Measurements from ENCODE around the gene PPIA. TPM values are rescaled to one million over a fixed set of nuclear protein-coding genes. Genes with fewer than 3 reads are reported as not detected.

The PPIA gene
- total RNA-seq, 1 donor from 2014 or later, result 1,323 TPM

DNA sequence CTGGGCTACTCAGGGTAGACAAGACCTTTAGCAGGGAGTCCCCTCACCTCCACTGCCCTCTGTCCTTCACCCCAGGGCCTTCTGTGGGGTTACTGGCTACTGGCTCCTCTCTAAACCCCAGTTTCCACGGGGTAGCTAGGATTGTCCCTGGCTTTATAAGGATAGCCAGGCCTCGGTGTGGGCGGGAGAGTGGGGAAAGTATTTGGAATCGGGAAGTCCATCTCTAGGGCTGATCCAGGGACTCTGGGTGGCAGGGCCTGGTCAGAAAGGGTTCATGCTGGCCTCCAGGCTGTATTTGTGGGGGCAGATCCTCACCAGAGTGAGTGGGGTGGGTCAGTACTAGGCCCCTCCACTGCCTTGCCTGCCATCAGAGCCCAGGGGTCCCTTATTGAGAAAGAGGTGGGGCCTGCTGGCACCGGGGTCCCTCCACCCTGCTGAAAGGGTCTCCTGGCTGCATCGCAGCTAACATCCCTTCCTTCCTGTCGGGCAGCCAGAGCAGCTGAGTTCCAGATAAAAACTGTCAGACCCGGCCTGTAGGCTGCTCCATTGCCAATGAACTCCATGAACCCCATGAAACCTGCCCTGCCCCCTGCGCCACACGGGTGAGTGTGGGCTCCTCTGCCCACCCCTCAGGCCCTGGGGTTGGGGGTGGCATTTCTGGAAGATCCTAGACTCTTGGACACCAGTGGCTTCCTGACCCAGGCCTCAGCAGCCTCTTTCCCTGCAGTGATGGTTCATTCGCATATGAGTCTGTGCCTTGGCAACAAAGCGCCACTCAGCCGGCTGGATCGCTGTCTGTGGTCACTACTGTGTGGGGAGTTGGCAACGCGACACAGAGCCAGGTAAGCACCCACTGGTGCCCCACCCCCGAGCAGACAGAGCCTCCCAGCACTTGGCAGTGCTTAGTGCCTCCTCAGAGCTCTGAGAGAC, 40.5 kb upstream of the PPIA start:
- Mint-ChIP-seq H3K9me3 (ENCODE audit: low read depth) (no peaks in the 10 kb centered on the region), H3K36me3 (ENCODE audit: insufficient read depth) (peaks cover 7% of the 10 kb centered on the region), H3K27me3 (no peaks in the 10 kb centered on the region), H3K4me1 (ENCODE audit: low read depth) (peaks cover 5% of the 10 kb centered on the region), H3K27ac (no peak overlapping the region), H3K4me3 (ENCODE audit: low read depth) (no peak overlapping the region)
- TF ChIP-seq, protein P1, sequence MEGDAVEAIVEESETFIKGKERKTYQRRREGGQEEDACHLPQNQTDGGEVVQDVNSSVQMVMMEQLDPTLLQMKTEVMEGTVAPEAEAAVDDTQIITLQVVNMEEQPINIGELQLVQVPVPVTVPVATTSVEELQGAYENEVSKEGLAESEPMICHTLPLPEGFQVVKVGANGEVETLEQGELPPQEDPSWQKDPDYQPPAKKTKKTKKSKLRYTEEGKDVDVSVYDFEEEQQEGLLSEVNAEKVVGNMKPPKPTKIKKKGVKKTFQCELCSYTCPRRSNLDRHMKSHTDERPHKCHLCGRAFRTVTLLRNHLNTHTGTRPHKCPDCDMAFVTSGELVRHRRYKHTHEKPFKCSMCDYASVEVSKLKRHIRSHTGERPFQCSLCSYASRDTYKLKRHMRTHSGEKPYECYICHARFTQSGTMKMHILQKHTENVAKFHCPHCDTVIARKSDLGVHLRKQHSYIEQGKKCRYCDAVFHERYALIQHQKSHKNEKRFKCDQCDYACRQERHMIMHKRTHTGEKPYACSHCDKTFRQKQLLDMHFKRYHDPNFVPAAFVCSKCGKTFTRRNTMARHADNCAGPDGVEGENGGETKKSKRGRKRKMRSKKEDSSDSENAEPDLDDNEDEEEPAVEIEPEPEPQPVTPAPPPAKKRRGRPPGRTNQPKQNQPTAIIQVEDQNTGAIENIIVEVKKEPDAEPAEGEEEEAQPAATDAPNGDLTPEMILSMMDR (IDR thresholded peaks at IDR 0.05; ENCODE audit: unreplicated experiment), result no peak
- DNase-seq (ENCODE audit: low spot score, unreplicated experiment), result no peak

DNA sequence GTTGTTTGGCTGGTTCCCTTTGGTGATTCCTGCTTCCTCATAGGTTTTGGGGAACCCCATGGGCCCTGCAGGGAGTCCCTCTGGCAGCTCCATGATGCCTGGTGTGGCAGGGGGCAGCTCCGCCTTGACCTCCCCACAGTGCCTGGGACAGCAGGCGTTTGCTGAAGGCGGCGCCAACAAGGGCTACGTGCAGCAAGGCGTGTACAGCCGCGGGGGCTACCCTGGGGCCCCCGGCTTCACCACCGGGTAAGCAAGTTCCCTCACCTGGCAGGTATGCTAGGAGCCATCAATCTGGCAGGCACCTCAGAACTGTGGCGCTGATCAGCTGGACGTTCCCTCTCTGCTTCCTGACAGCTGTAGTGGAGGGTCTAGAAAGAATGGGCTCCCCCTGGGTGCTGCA, 39.6 kb upstream of the PPIA start:
- Mint-ChIP-seq H3K27me3 (no peaks in the 10 kb centered on the region), H3K36me3 (ENCODE audit: insufficient read depth) (peaks cover 8% of the 10 kb centered on the region), H3K9me3 (ENCODE audit: low read depth) (no peaks in the 10 kb centered on the region), H3K4me1 (ENCODE audit: low read depth) (peaks cover 2% of the 10 kb centered on the region), H3K4me3 (ENCODE audit: low read depth) (no peak overlapping the region), H3K27ac (no peak overlapping the region)
- TF ChIP-seq, protein P1 (IDR thresholded peaks at IDR 0.05; ENCODE audit: unreplicated experiment), result no peak
- no peak for DNase-seq (ENCODE audit: low spot score, unreplicated experiment)

DNA sequence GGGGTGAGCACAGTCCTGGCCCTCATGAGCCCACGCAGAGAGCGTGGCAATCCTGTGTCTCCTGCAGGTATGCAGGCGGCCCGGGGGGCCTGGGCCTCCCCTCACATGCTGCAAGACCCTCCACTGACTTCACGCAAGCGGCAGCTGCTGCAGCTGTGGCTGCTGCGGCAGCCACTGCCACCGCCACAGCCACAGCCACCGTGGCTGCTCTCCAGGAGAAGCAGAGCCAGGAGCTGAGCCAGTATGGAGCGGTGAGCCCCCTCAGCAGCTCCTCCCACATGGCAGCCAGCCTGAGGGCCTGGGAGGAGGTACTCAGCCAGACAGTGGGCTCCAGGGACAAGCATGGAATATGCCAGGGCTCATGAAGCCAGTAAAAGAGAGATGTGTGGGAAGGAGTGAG, 39.2 kb upstream of the PPIA start:
- Mint-ChIP-seq H3K4me3 (ENCODE audit: low read depth) (no peak overlapping the region), H3K9me3 (ENCODE audit: low read depth) (no peaks in the 10 kb centered on the region), H3K27me3 (no peaks in the 10 kb centered on the region), H3K36me3 (ENCODE audit: insufficient read depth) (peaks cover 10% of the 10 kb centered on the region), H3K27ac (no peak overlapping the region), H3K4me1 (ENCODE audit: low read depth) (peaks cover 2% of the 10 kb centered on the region)
- TF ChIP-seq, protein P1 (IDR thresholded peaks at IDR 0.05; ENCODE audit: unreplicated experiment), result no peak
- DNase-seq (ENCODE audit: low spot score, unreplicated experiment), result no peak

DNA sequence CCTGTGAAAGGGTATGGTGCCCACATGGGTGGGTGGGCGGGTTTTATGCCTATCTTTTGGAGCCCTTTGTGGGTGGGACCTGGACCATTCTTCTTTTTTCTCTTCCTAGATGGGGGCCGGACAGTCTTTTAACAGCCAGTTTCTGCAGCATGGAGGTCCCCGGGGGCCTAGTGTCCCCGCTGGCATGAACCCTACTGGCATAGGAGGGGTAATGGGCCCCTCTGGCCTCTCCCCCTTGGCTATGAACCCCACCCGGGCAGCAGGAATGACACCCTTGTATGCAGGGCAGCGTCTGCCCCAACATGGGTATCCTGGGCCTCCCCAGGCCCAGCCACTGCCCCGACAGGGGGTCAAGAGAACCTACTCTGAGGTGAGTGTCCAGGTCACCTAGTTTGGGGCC, 38.7 kb upstream of the PPIA start:
- Mint-ChIP-seq H3K4me3 (ENCODE audit: low read depth) (no peak overlapping the region), H3K27ac (no peak overlapping the region), H3K36me3 (ENCODE audit: insufficient read depth) (peaks cover 10% of the 10 kb centered on the region), H3K4me1 (ENCODE audit: low read depth) (no peaks in the 10 kb centered on the region), H3K9me3 (ENCODE audit: low read depth) (no peaks in the 10 kb centered on the region), H3K27me3 (no peaks in the 10 kb centered on the region)
- no peak for DNase-seq (ENCODE audit: low spot score, unreplicated experiment)
- TF ChIP-seq, protein P1 (IDR thresholded peaks at IDR 0.05; ENCODE audit: unreplicated experiment), result no peak

DNA sequence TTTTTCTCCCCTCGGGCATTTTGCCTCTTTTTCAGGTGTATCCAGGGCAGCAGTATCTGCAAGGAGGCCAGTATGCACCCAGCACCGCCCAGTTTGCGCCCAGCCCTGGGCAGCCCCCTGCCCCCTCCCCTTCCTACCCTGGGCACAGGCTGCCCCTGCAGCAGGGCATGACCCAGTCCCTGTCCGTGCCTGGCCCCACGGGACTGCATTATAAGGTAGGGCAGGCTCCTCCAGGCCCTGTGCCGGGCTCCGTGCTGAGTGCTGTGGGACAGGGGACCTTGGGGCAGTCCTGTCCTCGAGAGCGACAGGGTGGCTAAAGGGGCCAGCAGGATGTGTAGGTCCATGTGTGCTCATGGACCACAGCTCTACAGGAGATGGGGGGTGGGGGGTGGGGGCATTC, 37.2 kb upstream of the PPIA start:
- Mint-ChIP-seq H3K27ac (no peak overlapping the region), H3K9me3 (ENCODE audit: low read depth) (no peaks in the 10 kb centered on the region), H3K4me1 (ENCODE audit: low read depth) (no peaks in the 10 kb centered on the region), H3K36me3 (ENCODE audit: insufficient read depth) (peaks cover 17% of the 10 kb centered on the region), H3K4me3 (ENCODE audit: low read depth) (no peak overlapping the region), H3K27me3 (no peaks in the 10 kb centered on the region)
- no peak for DNase-seq (ENCODE audit: low spot score, unreplicated experiment)
- TF ChIP-seq, protein P1 (IDR thresholded peaks at IDR 0.05; ENCODE audit: unreplicated experiment), result no peak

All from progenitor cell of endocrine pancreas (in vitro differentiated cells).